GM12891 (cell line): ENCODE results near the gene SRSF7.
A peak's percentile ranks its signal among the peaks of the same experiment; 100 is the strongest.

Experiments used
- POLR2A ChIP-seq: IDR thresholded peaks from 2 replicates; pipeline ENCODE4 v1.6.1; 2011; ENCODE audit warnings: low read depth, low read length, control low read depth
- SPI1 ChIP-seq: IDR thresholded peaks from 2 replicates; pipeline ENCODE4 v1.6.1; 2011; ENCODE audit warnings: low read depth, low read length, control low read depth

DNA sequence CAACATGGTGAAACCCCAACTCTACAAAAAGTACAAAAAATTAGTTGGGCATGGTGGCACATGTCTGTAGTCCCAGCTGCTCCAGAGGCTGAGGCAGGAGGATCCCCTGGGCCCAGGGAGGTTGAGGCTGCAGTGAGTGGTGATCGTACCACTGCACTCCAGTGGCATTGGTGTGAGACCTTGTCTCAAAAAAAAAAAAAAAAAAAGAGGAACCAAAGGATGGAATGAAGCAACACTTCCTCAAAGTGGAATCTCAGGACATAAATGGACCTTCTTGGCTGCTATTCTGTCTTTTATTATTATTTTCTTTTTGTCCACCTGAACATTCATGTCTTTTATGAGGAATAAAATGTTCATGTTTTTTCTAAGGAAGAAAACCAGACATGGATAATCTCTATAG lies 40.6 kb upstream of the SRSF7 start:
- TF ChIP-seq POLR2A (no peak), SPI1 (peak; percentile 47; the same call in 1 of the 2 replicates)
